Right ventricle myocardium superior (tissue), 1 donor: ENCODE data around the gene RICTOR. TPM values are rescaled to one million over a fixed set of nuclear protein-coding genes. Genes with fewer than 3 reads are reported as not detected.
A peak's percentile ranks its signal among the peaks of the same experiment; 100 is the strongest.
"Not testable (repeated sequence)": the region's sequence is repeated elsewhere in the genome, so short reads cannot be mapped to it uniquely, and the experiment has no call there.

Experiments used
- ATAC-seq: fragments of 200-7000 bp; cut with Tn5 transposase; one replicate; pipeline ENCODE4 v1.9.1; 2020; ENCODE audit warnings: mild to moderate bottlenecking; ENCODE audit not compliant: poor library complexity
- DNase-seq: peaks from one replicate; pipeline ENCODE4 v3.0.0-alpha.2; 2020
- intact Hi-C: fragments of 100-400 bp; cut with DNase I; formaldehyde crosslinking; loops from one replicate; pipeline ENCODE4 v1.11.2; 2022
- total RNA-seq: library from RNA; stranded (reverse); fragmentation: NEBNext Ultra II Directional; extraction: Animal tissue kit (Norgen Biotek cat#: 25700); gene quantifications from one replicate; pipeline ENCODE4 v1.2.1, GENCODE V29; 2021
- donor health status: DM: no; HTN: yes; CAD: no; lungs with severe emphysema.

Gene RICTOR
- total RNA-seq, 1 donor from 2014 or later = 25.6 TPM

DNA sequence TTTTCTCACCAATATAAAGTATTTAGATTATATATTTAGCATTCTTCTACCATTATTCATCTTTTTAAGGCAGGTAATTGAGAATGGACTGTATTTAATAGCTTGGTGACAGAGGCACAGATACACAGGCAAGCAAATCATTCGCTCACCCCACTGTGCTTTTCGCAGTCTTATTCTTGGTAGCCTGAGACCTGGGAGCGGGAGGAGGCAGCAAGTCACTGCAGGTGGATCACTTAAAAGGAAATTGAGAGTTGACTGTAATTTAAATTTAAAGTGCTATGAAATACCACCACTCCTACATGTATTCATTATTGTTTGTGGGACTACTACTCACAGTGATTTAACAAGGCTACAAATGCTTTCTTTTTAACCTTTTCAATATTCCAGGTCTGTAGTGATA is 9.7 kb downstream of the RICTOR start:
- intact Hi-C loops = no loop called here
- ATAC-seq (no peak), DNase-seq (no peak)

DNA sequence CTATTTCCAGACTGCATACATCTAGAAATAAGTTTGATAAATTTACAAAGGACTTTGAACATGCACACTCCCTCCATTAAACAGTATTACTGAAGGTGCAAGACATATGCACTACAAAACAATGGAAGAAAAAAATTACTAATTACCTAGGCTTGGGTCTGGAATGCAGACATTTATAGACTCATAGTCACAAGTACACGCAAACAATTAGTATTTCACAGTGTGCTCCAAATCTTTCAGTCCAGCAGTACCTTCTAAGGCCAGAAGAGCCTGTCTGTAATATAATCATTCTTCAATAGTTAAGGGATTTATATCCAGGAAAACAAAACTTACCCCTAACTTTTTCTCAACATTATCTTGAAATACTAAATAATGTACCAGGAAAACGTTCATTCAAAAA is 11.2 kb downstream of the RICTOR start:
- DNase-seq = no peak
- intact Hi-C loops = no loop called here
- peak; percentile 57 for ATAC-seq

DNA sequence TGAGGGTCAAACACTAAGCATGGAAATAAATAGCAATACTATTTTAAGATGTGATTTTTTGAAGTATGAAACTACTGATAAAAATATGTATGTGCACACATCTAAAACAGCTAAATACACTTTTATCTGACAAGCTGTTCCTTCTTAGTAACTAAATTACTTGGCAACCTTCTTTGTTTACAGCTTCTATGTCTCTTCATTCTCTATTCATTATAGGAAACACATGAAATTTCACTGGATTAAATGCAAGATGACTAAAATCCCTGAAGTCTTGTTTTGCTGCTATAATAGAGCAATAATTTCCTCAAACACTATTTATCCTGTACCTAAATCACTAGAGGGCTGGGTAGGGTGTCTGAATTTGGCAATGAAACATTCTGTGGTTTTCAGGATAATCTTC is 11.7 kb downstream of the RICTOR start:
- ATAC-seq = no peak

DNA sequence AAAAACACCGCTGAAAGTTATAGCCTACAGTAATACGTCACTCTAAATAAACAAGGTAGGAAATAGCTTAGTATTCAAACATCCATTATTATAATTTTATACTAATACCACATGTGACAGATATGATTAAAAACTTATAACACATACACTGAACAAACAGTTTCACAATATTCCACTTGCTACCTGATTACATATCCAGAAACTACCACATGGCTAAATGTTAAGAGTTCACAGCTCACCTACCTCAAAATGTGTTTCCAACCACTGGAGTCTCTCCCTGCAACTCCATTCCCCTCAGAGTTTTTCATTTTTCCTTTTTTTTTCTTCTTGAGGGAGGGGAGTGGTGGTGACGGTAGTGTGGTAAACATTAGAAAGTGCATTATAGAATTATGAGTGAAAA is 12.1 kb downstream of the RICTOR start:
- ATAC-seq = no peak
- no peak for DNase-seq
- intact Hi-C loops = no loop called here

More for the DNA sequence above, 11.7 kb downstream of the RICTOR start:
- no peak for DNase-seq
- intact Hi-C loops = no loop called here

DNA sequence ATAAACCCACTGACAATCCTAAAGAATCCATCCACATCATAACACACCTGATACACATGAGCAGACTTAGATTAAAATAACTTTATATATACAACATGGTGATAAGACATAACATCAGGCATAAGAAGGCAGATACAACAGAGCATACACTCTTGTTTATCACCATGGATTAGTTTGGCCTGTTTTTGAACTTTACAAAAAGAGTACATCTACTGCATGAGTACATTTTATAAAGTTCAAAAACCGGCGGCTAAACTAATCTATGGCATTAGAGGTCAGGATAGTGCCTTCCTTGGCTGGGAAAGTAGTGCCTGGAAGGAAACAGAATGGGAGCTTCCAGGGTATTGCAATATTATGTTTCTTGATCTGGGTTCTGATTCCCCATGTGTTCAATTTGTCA is 15.1 kb downstream of the RICTOR start:
- intact Hi-C loops = no loop called here
- peak; percentile 26 for ATAC-seq

DNA sequence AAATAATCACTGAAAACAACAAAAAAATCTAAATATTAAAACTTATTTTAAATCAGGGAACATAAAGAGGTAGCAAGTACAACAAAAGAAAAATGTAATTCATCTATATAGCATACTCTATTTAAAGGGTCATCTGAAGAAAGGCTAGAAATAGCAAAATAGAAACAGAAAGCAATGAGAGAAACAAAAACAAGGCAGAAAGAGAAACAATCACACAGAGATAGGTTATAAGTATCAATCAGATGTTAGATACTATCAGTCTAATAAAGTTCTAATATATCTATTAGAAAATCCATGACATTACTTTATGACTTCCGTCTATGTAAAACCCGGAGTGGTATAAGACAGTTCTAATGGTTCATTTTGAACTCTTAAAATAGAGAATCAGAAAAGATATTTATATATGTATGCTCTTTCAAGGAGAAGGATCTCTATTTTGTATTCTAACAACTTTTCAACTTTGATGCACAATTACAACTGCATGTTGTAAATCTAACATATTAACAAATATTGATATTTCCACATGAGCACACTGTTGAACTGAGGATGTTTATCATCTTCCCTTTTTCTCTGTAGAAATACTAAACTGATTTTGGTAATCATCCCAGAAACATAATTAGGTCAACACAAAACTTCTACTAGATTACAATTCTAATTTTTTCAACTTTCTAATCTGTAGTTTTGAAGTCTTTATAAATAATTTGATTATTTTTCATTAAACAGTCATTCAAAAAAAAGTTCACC is 15.8 kb downstream of the RICTOR start:
- DNase-seq (no peak), ATAC-seq (no peak)
- intact Hi-C loops = no loop called here

More for the DNA sequence above, 15.1 kb downstream of the RICTOR start:
- DNase-seq = no peak

DNA sequence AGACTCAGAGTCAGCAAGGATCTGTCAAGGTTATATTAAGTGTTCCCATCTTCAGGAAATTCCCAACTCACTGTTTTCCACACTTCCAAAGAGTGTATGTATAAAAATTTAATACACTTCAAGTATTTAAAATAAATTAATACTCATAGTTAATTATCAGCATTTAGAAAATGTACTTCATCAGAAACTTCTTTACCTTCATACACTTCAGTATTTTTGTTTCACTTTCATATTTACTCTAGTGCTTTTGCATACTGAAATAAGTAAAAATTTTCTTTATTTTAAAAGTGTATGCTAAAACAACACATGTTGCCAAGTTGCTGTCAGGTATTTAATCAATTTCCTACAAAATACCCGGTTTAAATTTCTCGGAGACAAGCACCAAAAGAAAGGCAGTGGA is 16.5 kb downstream of the RICTOR start:
- no peak for ATAC-seq
- intact Hi-C loops = no loop called here
- DNase-seq = no peak

DNA sequence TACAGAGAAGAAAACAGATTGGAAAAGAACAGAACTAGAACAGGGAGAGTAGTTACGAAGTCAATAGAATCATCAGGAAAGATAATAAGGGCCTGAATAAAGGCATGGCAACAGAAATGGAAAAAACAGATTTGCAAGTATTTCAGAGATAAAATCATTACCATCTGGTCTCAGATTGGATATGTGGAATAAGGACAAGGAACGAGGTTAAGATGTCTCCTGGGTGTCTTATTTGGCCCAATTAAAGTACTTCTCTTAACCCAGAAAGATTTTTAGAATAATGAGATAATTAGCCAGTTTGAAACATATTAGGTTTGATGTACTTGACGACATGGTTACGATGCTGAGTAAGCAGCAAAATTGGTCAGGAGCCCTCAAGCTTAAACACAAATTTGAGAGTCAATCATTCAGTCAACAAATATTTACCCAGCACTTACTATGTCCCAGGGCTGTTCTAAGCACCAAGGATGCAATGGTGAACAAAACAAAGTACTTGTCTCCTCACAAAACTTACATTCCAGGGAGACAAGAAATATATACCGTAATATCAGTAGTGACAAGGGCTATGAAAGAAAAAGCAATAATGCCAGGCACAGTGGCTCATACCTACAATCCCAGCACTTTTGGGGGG is 18.3 kb downstream of the RICTOR start:
- intact Hi-C loops = no loop called here
- DNase-seq (no peak), ATAC-seq (no peak)

DNA sequence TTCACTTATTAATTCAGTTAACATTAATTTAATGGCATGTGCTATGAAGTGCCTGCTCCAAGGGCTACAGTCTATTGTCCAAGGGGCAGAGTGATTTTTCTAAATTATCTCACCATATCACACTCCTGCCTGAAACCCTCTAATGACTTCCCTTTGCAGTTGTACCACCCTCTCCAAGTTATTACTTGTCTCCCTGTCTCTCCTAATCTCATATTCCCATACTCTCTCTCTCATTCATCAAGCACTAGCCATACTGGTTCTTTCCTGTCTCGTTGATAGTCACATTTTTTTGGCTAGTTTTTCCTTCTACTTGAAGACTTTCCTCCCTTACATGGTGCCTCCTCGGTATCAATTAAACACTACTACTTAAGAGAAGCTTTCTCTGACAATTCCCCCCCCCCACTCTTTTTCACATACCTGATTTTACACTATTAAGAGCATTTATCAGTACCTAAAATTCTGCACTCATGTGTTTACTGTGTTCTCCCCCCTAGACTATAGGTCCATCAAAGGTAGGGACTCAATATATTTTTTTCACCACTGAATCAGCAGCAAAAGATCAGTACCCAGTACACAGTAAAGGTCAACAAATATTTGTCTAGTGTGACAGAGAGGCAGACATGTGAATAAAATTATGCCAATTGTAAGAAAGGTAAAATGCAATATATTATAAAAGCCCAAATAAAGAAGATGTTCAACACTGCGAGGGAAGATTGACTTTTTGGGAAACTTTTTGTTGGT is 19.0 kb downstream of the RICTOR start:
- no peak for DNase-seq
- intact Hi-C loops = no loop called here
- ATAC-seq = no peak

DNA sequence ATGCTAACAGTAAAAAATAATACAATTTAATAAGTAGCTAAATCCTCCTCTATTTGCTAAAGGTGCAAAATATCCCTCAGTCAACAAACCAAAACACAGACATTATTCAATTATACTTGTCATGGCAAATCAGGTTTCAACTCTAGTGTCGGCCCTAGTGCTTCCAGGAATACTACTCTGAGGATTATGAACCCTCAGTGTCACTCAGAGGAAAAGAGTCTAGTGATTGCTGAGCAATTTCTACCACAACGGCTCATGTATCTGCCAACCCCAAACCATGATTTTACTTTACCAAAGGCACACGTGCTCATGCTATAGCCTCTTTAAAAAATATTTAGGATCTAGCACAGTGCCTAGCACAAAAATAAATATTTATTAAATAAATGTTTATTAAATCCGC is 21.0 kb downstream of the RICTOR start:
- ATAC-seq (peak; percentile 42), DNase-seq (no peak)
- intact Hi-C loops = no loop called here

DNA sequence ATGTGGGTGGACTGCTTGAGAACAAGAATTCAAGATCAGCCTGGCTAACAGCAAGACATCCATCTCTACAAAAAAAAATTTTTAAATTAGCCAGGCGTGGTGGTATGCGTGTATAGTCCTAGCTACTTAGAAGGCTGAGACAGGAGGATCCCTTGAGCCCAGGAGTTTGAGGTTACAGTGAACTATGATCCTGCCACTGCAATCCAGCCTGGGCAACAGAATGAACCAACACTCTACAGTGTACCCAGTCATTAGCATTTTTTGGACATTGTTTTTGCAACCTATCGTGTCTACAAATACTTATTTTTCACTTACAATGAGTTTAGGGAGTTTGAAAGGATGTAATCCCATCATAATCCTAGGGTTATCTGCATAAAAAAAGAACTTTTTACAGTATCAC is 22.1 kb downstream of the RICTOR start:
- ATAC-seq = no peak
- intact Hi-C loops = no loop called here
- DNase-seq = no peak

DNA sequence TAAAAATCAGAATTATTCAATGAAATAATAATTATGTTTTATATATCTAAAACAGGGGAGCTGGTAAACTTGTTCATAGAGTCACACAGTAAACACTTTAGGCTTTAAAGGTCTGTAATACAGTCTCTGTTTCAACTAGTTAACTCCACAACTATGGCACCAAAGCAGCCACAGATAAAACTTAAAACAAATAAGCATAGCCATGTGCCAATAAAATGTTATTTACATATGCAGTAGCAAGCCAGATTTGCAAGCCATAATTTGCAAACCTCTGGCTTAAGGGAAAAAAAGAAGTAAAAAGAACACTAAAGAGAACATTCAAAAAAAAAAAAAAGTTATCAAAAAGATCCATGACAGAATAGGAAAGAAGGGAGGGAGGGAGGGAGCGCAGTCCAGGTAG is 24.9 kb downstream of the RICTOR start:
- DNase-seq = no peak
- intact Hi-C loops = no loop called here
- ATAC-seq = no peak

DNA sequence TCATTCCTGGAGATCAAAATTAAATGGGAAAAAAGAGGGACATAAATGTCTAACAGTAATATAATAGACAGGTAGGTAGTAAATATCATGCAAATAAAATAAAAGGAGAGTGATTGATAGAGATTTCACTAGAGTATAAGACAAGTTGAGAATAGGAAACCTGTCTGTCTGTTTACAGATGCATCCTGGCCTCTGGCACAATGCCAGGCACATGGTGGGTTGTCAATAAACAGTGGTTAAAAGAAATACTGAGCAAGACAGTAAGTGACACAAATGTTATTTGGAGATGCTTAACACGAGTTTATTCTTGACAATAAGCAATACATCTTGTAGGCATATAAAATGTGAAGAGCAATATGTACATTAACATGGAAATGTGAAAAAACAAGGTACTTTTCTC is 33.3 kb downstream of the RICTOR start:
- ATAC-seq (no peak), DNase-seq (peak; percentile 39)
- intact Hi-C loops = no loop called here

DNA sequence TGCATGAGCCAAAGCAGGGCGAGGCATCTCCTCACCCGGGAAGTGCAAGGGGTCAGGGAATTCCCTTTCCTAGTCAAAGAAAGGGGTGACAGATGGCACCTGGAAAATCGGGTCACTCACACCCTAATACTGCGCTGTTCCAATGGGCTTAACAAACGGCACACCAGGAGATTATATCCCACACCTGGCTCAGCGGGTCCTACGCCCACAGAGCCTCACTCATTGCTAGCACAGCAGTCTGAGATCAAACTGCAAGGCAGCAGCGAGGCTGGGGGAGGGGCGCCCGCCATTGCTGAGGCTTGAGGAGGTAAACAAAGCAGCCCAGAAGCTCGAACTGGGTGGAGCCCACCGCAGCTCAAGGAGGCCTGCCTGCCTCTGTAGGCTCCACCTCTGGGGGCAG is 39.7 kb downstream of the RICTOR start:
- ATAC-seq, intact Hi-C loops, DNase-seq: not testable (repeated sequence)

DNA sequence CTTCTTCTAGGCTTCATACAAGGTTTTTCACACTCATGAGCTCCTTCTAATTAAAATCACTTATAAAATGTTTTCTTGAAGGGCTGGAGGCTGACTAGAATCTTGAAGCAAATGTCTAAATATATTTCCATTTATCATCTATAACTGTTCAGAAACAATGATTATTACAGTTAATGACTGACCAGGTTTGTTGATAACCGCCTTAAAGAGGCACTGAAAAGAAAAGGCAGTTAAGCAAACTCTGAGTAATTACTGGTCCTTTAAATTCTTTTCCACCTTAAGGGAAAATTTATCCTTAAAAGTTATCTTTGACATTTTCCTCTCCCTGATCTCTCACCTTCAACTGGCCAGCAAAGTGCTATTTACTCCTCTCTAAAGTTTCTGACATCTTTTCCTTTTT is 43.2 kb downstream of the RICTOR start:
- intact Hi-C loops = no loop called here
- no peak for ATAC-seq

DNA sequence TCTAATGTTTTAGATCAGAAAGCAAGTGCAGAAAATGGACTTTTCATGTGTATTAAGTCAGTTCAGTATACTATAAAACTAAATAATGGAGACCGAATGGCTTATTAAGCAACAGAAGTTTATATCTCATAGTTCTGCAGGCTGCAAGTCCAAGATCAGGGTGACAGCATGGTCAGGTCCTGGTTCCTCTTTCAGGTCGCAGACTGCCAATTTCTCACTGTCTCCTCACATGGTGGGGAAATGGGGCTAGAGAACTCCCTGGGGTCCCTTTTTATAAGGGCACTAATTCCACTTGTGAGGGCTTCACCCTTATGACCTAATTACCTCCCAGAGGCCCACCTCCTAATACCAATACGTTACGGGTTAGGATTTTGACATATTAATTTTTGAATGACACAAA is 48.7 kb downstream of the RICTOR start:
- no peak for DNase-seq
- no peak for ATAC-seq

More for the DNA sequence above, 43.2 kb downstream of the RICTOR start:
- no peak for DNase-seq

DNA sequence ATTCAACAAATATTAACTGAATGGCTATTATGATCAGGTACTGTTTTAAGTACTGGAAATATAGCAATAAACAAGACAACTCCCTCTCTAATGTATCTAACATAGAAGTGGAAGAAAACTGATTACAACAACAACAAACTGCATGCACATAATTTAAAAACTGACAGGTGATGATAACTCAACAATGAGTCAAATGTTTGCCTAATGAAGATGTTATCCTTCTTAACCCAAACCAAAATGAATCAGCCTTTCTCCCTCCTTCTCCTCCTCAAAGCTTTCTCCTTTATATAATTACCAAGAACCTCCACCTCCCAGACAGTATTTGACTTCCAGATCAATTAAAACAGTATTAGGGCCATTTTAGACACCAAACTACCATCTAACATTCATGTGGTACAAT is 49.3 kb downstream of the RICTOR start:
- DNase-seq (no peak), ATAC-seq (no peak)
- intact Hi-C loops = no loop called here

More for the DNA sequence above, 48.7 kb downstream of the RICTOR start:
- intact Hi-C loops = no loop called here

DNA sequence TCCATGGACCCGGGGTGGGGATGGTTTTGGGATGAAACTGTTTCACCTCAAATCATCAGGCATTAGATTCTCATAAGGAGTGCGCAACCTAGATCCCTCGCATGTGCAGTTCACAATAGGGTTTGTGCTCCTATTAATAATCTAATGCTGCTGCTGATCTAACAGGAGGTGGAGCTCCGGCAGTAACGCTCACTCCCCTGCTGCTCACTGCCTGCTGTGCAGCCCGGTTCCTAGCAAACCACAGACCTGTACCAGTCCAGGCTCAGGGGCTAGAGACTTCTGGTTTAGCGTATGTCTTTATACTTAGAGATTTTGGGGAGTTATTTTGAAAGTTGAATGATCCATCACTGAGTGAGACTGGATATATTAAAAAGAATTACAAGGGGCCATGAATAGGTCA is 50.2 kb downstream of the RICTOR start:
- DNase-seq (no peak), ATAC-seq (peak; percentile 75)
- intact Hi-C loops = no loop called here

DNA sequence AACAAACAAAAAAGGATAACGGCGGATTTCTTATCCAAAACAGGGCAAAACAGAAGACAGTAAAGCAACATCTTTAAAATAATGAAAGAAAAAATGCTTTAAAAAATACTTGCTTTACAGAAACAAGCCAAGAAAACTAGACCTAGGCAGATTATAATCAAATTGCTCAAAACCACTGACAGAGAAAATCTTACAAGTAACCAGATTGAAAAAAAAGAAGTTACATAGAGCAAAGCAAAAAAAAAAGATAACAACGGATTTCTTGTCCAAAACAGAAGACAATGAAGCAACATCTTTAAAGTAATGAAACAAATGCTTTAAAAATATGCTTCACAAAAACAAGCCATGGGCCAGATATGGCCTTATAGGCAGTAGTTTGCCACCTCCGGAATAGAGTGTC is 51.1 kb downstream of the RICTOR start:
- intact Hi-C loops = no loop called here
- no peak for ATAC-seq
- DNase-seq = no peak

DNA sequence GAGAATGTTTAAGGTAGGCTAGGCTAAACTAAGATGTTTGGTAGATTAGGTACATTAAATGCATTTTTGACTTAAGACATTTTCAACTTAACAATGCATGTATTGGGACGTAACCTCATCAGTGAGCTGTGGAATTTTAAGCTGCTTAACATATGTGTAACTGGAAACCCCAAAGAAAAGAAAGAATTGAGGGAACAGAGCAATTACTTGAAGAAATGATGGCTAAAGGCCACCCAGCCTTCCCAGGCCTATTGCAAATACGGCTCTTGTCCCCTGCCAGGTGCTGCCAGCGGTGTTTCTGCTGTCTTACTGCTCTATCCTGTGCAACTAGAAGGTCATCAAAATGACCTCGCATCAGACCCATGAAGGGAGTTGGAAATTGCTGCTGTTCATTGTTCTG is 52.0 kb downstream of the RICTOR start:
- ATAC-seq (no peak), DNase-seq (no peak)
- intact Hi-C loops = no loop called here
